HG02610 (cell line): Measurements from ENCODE around the gene GM2A.
A peak's percentile ranks its signal among the peaks of the same experiment; 100 is the strongest.
"Not testable (repeated sequence)": the region's sequence is repeated elsewhere in the genome, so short reads cannot be mapped to it uniquely, and the experiment has no call there.

Experiments used
- ATAC-seq: cut with Tn5 transposase; IDR thresholded peaks from one replicate; pipeline ENCODE4 v1.9.1; 2021; ENCODE audit warnings: mild to moderate bottlenecking, moderate library complexity; ENCODE audit not compliant: unreplicated experiment

Gene GM2A

GRCh38 chr5:151251001-151251551 lies 1.9 kb upstream of the GM2A start:
- ATAC-seq, result no peak

- no peak for ATAC-seq
Measured at GRCh38 chr5:151251621-151252020, 1.4 kb upstream of the GM2A start.

- no peak for ATAC-seq
Measured at GRCh38 chr5:151253605-151253950, 593 bp downstream of the GM2A start.

- no peak for ATAC-seq
Measured at GRCh38 chr5:151254556-151254955, 1.6 kb downstream of the GM2A start.

- not testable (repeated sequence) for ATAC-seq
Measured at GRCh38 chr5:151254990-151255389, 2.0 kb downstream of the GM2A start.

- peak; percentile 38 for ATAC-seq
Measured at GRCh38 chr5:151255621-151256286, 2.8 kb downstream of the GM2A start.

- ATAC-seq, result peak; percentile 25
Measured at GRCh38 chr5:151257731-151258181, 4.8 kb downstream of the GM2A start.

GRCh38 chr5:151258201-151258611 lies 5.2 kb downstream of the GM2A start:
- no peak for ATAC-seq

GRCh38 chr5:151258816-151259215 lies 5.8 kb downstream of the GM2A start:
- no peak for ATAC-seq

- ATAC-seq, result no peak
Measured at GRCh38 chr5:151259931-151260330, 6.9 kb downstream of the GM2A start.

- ATAC-seq, result no peak
Measured at GRCh38 chr5:151262532-151262931, 9.5 kb downstream of the GM2A start.

- ATAC-seq, result peak; percentile 91
Measured at GRCh38 chr5:151264113-151264512, 11.1 kb downstream of the GM2A start.

- ATAC-seq, result no peak
Measured at GRCh38 chr5:151267491-151268260, 14.7 kb downstream of the GM2A start.

GRCh38 chr5:151270599-151270998 lies 17.6 kb downstream of the GM2A start:
- ATAC-seq, result peak; percentile 96

- ATAC-seq, result no peak
Measured at GRCh38 chr5:151271336-151271735, 18.4 kb downstream of the GM2A start.

GRCh38 chr5:151274666-151275065 lies 21.7 kb downstream of the GM2A start:
- ATAC-seq, result no peak

- no peak for ATAC-seq
Measured at GRCh38 chr5:151275803-151276202, 22.8 kb downstream of the GM2A start.

GRCh38 chr5:151278845-151279244 lies 25.9 kb downstream of the GM2A start:
- ATAC-seq, result no peak

GRCh38 chr5:151280443-151280842 lies 27.5 kb downstream of the GM2A start:
- ATAC-seq, result no peak

- no peak for ATAC-seq
Measured at GRCh38 chr5:151281001-151281639, 28.1 kb downstream of the GM2A start.

GRCh38 chr5:151283120-151283825 lies 30.3 kb downstream of the GM2A start:
- no peak for ATAC-seq
